ENCODE data around the gene TMEM147.

DNA sequence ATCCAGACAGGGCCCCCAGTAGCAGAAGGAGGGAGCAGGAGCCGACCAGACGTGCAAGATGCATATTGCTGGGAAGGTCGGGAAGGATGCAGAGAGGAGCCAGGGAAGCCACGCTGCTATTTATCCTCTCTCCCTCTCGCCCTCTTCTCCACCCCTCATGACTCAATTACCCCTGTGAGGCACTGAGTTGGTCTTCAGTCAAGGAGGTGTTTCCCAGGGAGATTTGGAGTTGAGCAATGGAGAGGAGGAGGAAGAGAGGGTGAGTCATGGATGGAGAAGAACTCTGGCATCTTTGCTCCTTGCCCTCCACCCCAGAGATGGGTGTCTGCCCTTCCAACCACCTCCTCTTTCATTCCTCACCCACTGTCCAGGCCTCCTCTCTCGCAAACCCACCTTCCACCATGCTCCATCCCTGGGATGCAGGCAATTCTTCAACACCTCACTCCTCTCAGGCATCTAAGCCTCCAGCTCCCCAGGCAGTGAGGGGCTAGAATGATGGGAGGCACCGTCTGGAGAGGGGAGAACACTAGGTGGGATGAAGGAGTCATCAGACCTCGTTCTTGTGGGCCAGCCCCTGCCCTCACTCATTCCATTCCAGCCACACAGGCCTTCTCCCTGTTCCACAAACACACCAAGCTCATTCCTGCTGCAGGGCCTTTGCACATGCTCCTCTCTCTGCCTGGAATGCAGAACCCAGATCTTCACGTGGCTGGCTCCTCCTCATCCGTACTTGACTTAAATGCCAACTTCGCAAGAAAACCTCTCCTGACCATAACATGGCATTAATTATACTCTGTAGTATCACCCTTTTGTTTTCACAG, 17.0 kb upstream of the TMEM147 start, which contains the start of gene SBSN:
- TF ChIP-seq, protein P1, sequence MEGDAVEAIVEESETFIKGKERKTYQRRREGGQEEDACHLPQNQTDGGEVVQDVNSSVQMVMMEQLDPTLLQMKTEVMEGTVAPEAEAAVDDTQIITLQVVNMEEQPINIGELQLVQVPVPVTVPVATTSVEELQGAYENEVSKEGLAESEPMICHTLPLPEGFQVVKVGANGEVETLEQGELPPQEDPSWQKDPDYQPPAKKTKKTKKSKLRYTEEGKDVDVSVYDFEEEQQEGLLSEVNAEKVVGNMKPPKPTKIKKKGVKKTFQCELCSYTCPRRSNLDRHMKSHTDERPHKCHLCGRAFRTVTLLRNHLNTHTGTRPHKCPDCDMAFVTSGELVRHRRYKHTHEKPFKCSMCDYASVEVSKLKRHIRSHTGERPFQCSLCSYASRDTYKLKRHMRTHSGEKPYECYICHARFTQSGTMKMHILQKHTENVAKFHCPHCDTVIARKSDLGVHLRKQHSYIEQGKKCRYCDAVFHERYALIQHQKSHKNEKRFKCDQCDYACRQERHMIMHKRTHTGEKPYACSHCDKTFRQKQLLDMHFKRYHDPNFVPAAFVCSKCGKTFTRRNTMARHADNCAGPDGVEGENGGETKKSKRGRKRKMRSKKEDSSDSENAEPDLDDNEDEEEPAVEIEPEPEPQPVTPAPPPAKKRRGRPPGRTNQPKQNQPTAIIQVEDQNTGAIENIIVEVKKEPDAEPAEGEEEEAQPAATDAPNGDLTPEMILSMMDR (IDR thresholded peaks at IDR 0.05; ENCODE audit: low read depth, low read length): no peak
- TF ChIP-seq POLR2A (IDR thresholded peaks at IDR 0.05; ENCODE audit: extremely low read depth, insufficient read length) (no peak), MYC (IDR thresholded peaks at IDR 0.05; ENCODE audit: low read depth, low read length) (no peak)
- TF ChIP-seq, protein P2, sequence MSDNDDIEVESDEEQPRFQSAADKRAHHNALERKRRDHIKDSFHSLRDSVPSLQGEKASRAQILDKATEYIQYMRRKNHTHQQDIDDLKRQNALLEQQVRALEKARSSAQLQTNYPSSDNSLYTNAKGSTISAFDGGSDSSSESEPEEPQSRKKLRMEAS (IDR thresholded peaks at IDR 0.05; ENCODE audit: low read depth, low read length): no peak
